Measurements from ENCODE around the gene SORL1.

- TF ChIP-seq ZBTB7A (IDR thresholded peaks at IDR 0.05; ENCODE audit: low read depth) (no peak), YY1 (IDR thresholded peaks at IDR 0.05; ENCODE audit: low read depth) (no peak)
Measured at GRCh38 chr11:121473064-121473777, 21.1 kb downstream of the SORL1 start.
